Astrocyte (in vitro differentiated cells and primary cell): ENCODE data around the gene ACVR1. TPM values are rescaled to one million over a fixed set of nuclear protein-coding genes. Genes with fewer than 3 reads are reported as not detected.

Experiments
- DNase-seq: peaks from one replicate; pipeline ENCODE4 v3.0.0-alpha.2; 2010; ENCODE audit warnings: low read depth
- FAIRE-seq: peaks from 2 replicates; lab custom pipeline; 2011; peaks lifted over from hg19 to GRCh38; lab: Jason Lieb, UNC
- H2AFZ ChIP-seq: 2 replicates; pipeline ENCODE4 v1.6.0; 2012; ENCODE audit warnings: low read depth, low read length, inconsistent platforms
- H3K27ac ChIP-seq: 2 replicates; pipeline ENCODE4 v1.5.1; 2011; ENCODE audit warnings: low read depth, low read length, inconsistent platforms
- H3K27me3 ChIP-seq: 2 replicates; pipeline ENCODE4 v1.6.0; 2011; ENCODE audit warnings: low read length, inconsistent platforms; ENCODE audit not compliant: insufficient read depth
- H3K36me3 ChIP-seq: 2 replicates; pipeline ENCODE4 v1.5.1; 2011; ENCODE audit warnings: low read length, inconsistent platforms; ENCODE audit not compliant: insufficient read depth
- H3K4me1 ChIP-seq: 2 replicates; pipeline ENCODE4 v1.5.1; 2011; ENCODE audit warnings: low read length, inconsistent platforms; ENCODE audit not compliant: insufficient read depth
- H3K4me2 ChIP-seq: 2 replicates; pipeline ENCODE4 v1.6.0; 2012; ENCODE audit warnings: low read length, inconsistent platforms
- H3K4me3 ChIP-seq: 2 replicates; pipeline ENCODE4 v1.5.1; 2011; ENCODE audit warnings: low read depth, mild to moderate bottlenecking, low read length, inconsistent platforms; ENCODE audit not compliant: insufficient read depth
- H3K79me2 ChIP-seq: 2 replicates; pipeline ENCODE4 v1.6.0; 2012; ENCODE audit warnings: mild to moderate bottlenecking, low read length, inconsistent platforms; ENCODE audit not compliant: insufficient read depth
- H3K9ac ChIP-seq: 2 replicates; pipeline ENCODE4 v1.6.0; 2012; ENCODE audit warnings: mild to moderate bottlenecking, low read length, inconsistent platforms
- H3K9me3 ChIP-seq: 2 replicates; pipeline ENCODE4 v1.5.1; 2012; ENCODE audit warnings: low read depth, mild to moderate bottlenecking, low read length, inconsistent platforms; ENCODE audit not compliant: insufficient read depth
- H4K20me1 ChIP-seq: 2 replicates; pipeline ENCODE4 v1.6.0; 2012; ENCODE audit warnings: low read length, inconsistent platforms; ENCODE audit not compliant: insufficient read depth
- H3K27ac Mint-ChIP-seq: one replicate; pipeline ENCODE4 v1.8.0; 2021; ENCODE audit warnings: mild to moderate bottlenecking, mixed read lengths; ENCODE audit not compliant: unreplicated experiment
- H3K27me3 Mint-ChIP-seq: one replicate; pipeline ENCODE4 v1.8.0; 2021; ENCODE audit warnings: low read depth, mixed read lengths; ENCODE audit not compliant: unreplicated experiment
- H3K36me3 Mint-ChIP-seq: one replicate; pipeline ENCODE4 v1.8.0; 2021; ENCODE audit warnings: low read depth, mixed read lengths; ENCODE audit not compliant: unreplicated experiment
- H3K4me1 Mint-ChIP-seq: one replicate; pipeline ENCODE4 v1.8.0; 2021; ENCODE audit warnings: low read depth, mixed read lengths; ENCODE audit not compliant: unreplicated experiment
- H3K4me3 Mint-ChIP-seq: one replicate; pipeline ENCODE4 v1.8.0; 2021; ENCODE audit warnings: mild to moderate bottlenecking, moderate library complexity, mixed read lengths; ENCODE audit not compliant: unreplicated experiment
- H3K9me3 Mint-ChIP-seq: one replicate; pipeline ENCODE4 v1.8.0; 2021; ENCODE audit warnings: mild to moderate bottlenecking, mixed read lengths; ENCODE audit not compliant: unreplicated experiment
- EZH2 ChIP-seq: IDR thresholded peaks from 2 replicates; pipeline ENCODE4 v1.6.1; 2012; ENCODE audit warnings: mild to moderate bottlenecking, low read length, inconsistent platforms; ENCODE audit not compliant: insufficient read depth
- total RNA-seq: library from RNA; stranded (reverse); gene quantifications from 2 replicates; pipeline ENCODE4 v1.2.1, GENCODE V29; 2021
- TF ChIP-seq, protein P1 (sequence below): IDR thresholded peaks from 2 replicates; pipeline ENCODE4 v1.5.1; 2011; ENCODE audit warnings: low read depth, mild to moderate bottlenecking, inconsistent platforms, low read length, moderate library complexity; ENCODE audit not compliant: insufficient read depth

ACVR1 gene
- total RNA-seq, 1 donor from 2014 or later: 45.9 TPM

GRCh38 chr2:157897106-157897971, 21.2 kb upstream of the ACVR1 start:
- Mint-ChIP-seq H3K27me3 (no peaks in the 10 kb centered on the region), H3K4me1 (peaks cover 35% of the 10 kb centered on the region), H3K4me3 (peak overlapping the region; percentile 37), H3K9me3 (no peaks in the 10 kb centered on the region), H3K27ac (peak overlapping the region; percentile 29), H3K36me3 (no peaks in the 10 kb centered on the region)
- Histone ChIP-seq H3K4me3 (no peak overlapping the region), H3K36me3 (no peaks in the 10 kb centered on the region), H3K9me3 (no peaks in the 10 kb centered on the region), H3K79me2 (no peaks in the 10 kb centered on the region), H3K27me3 (no peaks in the 10 kb centered on the region), H3K27ac (no peak overlapping the region), H3K4me1 (peaks cover 21% of the 10 kb centered on the region), H4K20me1 (no peaks in the 10 kb centered on the region), H3K9ac (no peak overlapping the region), H3K4me2 (no peak overlapping the region), H2AFZ (no peak overlapping the region)
- no peak for TF ChIP-seq EZH2
- TF ChIP-seq, protein P1, sequence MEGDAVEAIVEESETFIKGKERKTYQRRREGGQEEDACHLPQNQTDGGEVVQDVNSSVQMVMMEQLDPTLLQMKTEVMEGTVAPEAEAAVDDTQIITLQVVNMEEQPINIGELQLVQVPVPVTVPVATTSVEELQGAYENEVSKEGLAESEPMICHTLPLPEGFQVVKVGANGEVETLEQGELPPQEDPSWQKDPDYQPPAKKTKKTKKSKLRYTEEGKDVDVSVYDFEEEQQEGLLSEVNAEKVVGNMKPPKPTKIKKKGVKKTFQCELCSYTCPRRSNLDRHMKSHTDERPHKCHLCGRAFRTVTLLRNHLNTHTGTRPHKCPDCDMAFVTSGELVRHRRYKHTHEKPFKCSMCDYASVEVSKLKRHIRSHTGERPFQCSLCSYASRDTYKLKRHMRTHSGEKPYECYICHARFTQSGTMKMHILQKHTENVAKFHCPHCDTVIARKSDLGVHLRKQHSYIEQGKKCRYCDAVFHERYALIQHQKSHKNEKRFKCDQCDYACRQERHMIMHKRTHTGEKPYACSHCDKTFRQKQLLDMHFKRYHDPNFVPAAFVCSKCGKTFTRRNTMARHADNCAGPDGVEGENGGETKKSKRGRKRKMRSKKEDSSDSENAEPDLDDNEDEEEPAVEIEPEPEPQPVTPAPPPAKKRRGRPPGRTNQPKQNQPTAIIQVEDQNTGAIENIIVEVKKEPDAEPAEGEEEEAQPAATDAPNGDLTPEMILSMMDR: no peak
- no peak for DNase-seq
- FAIRE-seq: no peak

- Histone ChIP-seq H3K27me3 (no peaks in the 10 kb centered on the region), H3K79me2 (no peaks in the 10 kb centered on the region), H2AFZ (no peak overlapping the region), H3K27ac (peak overlapping the region; percentile 28), H4K20me1 (no peaks in the 10 kb centered on the region), H3K4me3 (no peak overlapping the region), H3K9ac (peak overlapping the region; percentile 19), H3K9me3 (no peaks in the 10 kb centered on the region), H3K4me2 (peak overlapping the region; percentile 43), H3K36me3 (no peaks in the 10 kb centered on the region), H3K4me1 (peaks cover 24% of the 10 kb centered on the region)
- Mint-ChIP-seq H3K36me3 (no peaks in the 10 kb centered on the region), H3K27me3 (no peaks in the 10 kb centered on the region), H3K9me3 (no peaks in the 10 kb centered on the region), H3K4me3 (no peak overlapping the region), H3K4me1 (peaks cover 45% of the 10 kb centered on the region), H3K27ac (no peak overlapping the region)
- DNase-seq (peak; percentile 27), FAIRE-seq (no peak)
- TF ChIP-seq, protein P1: no peak
- no peak for TF ChIP-seq EZH2
Measured at GRCh38 chr2:157895531-157895930, 19.4 kb upstream of the ACVR1 start.
